A673 (cell line): ENCODE measurements around the gene TMCC1.

Experiments used
- CTCF ChIP-seq: fragments of 300-800, 200-600 bp; sonication (generic); conservative IDR thresholded peaks from 2 replicates; pipeline ENCODE4 v1.5.1; 2017; ENCODE audit warnings: low read depth, mild to moderate bottlenecking, antibody characterized with exemption, low read length, moderate library complexity, mixed read lengths
- EZH2 ChIP-seq: fragments of 200-600 bp; sonication (generic); IDR thresholded peaks from 2 replicates; pipeline ENCODE4 v1.6.1; 2017; ENCODE audit warnings: borderline replicate concordance, low read depth, mild to moderate bottlenecking, mixed read lengths, antibody characterized with exemption, low read length; ENCODE audit not compliant: poor library complexity, severe bottlenecking

- TF ChIP-seq CTCF: peak; percentile 79
- no peak for TF ChIP-seq EZH2
Observed at GRCh38 chr3:129942296-129942695, 48.8 kb upstream of the TMCC1 start.
